ENCODE results near the gene LAT.
"Not testable (repeated sequence)": the region's sequence is repeated elsewhere in the genome, so short reads cannot be mapped to it uniquely, and the experiment has no call there.

The LAT gene, protein sequence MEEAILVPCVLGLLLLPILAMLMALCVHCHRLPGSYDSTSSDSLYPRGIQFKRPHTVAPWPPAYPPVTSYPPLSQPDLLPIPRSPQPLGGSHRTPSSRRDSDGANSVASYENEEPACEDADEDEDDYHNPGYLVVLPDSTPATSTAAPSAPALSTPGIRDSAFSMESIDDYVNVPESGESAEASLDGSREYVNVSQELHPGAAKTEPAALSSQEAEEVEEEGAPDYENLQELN

DNA sequence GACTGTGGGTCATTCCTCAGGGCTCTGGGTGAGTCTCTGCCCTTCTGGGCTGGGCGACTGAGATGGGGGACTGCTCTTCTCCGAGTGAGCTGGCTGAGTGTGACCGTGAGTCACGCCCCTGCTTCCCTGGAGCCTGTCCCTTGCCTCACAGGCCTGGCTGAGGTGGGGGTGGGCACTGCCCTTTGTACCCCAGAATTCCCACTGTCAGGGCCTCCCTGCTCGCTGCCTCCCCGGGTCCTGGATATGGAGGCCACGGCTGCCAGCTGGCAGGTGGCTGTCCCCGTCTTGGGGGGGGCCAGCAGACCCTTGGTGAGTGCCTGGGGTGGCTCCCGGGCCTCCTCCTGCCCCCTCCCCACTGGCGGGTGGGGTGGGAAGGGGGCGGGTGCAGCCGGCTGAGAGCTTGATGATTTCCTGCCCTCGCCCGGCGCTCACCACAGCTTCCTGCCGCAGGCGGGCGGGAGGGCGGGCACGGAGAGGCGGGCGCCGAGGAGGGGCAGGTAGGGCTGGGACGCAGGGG is at the start of gene LAT:
Gene LAT (plus strand): TSS at position 434 of the 517 bp plus-strand sequence. CDS start 366 bp downstream, outside the sequence.
- DNase-seq: no peak

DNA sequence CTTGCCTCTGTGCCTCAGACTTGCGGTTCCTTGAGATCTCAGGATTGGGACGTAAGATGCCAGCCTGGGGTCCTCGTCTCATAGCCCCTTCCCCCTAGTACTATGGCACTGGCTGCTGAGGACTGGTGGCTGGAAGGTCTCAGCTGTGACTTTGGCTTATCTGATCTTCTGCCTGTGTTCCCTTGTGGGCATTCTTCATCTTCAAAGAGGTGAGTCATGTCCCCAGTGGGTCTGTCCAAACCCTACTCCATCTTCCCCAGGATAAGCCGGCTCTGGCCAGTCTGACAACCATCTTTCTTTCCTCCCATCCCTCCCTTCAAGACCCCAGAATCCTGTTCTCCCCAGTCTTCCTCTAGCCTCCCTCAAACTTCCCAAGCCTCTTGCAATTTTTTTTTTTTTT is 49.5 kb upstream of the LAT start:
- DNase-seq: no peak

DNA sequence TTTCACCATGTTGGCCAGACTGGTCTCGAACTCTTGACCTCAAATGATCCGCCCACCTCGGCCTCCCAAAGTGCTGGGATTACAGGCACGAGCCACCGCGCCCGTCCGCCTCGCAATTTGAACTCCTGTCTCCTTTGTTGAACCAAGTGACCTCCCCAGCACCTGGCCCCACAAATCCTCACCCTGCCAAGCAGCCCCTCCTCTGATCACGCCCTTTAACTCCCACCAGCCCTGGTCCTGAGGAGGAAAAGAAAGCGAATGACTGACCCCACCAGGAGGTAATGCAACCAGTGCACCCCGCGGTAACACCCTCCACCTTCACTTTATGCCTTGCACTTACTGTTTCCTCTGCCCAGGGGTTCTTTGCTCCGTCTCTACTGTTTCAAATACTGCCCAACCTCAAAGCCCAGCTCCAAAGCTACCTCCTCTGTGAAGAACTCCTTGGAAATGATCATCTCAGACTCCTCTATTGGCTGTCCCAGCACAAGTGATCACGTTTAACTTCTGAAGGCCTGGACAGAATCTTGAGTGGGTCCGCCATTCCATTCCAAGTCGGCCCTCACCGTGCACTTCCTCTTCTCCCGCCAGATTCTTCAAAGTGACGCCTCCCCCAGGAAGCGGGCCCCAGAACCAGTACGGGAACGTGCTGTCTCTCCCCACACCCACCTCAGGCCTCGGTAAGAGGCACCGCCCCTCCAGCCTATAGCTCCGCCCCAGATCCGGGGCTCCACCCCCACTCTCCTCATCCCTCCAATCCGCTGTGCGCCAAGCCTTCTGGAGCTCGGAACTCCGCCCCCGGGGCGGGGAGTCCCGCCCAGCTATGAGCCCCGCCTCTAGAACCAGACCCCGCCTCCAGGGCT is 48.7 kb upstream of the LAT start:
- DNase-seq: peak in 11 of 14 donors; percentile 4 to 67 (median 25)

DNA sequence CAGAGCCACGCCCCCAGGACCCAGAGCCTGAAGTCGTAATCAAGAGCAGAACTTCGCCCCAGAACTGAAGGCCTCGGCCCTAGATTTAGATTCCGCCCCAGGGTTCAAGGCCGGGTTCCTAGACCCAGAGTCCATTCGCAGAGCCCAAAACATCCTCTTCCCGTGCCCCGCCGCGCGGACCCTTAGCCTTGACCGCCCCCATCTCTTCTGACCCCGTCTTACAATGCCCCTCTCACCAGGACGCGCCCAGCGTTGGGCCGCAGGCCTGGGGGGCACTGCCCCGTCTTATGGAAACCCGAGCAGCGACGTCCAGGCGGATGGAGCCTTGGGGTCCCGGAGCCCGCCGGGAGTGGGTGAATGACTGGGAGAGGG is 48.1 kb upstream of the LAT start:
- DNase-seq: no peak

DNA sequence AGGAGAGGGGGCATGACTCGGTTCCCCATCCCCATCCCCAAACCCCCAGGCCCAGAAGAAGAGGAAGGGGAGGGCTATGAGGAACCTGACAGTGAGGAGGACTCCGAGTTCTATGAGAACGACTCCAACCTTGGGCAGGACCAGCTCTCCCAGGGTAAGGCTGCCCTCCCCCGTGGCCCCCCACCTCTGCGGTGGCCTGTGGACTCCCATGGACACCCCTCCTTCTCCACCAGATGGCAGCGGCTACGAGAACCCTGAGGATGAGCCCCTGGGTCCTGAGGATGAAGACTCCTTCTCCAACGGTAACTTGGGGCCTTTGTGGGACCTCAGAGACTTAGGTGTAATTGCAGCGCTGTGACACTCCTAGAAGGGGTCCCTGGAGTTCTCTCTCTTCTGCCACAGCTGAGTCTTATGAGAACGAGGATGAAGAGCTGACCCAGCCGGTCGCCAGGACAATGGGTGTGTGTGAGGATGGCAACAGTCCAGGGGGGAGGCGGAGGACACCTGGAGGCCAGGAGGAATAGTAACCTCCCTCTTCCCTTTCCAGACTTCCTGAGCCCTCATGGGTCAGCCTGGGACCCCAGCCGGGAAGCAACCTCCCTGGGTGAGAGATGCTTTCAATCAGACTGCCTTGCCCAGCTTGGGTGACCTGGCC is 47.5 kb upstream of the LAT start:
- DNase-seq: no peak

DNA sequence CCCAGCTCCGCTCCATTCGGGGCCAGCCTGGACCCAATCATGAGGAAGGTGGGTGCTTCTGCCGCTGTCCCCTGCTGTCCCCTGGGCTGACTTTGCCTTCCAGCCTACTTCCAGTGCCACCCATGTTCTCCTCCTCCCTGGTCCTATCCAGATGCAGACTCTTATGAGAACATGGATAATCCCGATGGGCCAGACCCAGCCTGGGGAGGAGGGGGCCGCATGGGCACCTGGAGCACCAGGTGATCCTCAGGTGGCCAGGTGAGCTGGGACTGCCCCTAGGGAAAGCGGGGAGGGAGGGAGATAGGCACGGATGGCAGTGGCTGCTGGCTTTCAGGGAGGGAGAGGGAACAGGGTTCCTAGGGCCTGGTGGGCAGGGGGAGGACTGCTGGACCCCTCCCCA is 46.1 kb upstream of the LAT start:
- no peak for DNase-seq

DNA sequence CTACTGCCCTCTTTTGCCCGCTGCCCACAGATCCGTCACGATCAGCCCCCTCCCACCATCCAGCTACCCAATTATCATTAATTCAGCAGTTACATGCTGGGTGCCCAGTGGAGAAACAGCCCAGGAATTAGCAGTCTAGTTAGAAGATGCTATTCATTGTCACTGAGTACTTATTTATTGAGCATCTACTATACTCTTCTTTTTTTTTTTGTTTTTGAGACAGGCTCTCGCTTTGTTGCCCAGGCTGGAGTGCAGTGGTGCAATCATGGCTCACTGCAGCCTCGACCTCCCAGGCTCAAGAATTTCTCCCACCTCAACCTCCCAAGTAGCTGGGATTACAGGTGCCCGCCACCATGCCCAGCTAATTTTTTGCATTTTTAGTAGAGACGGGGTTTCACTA is 45.0 kb upstream of the LAT start:
- DNase-seq: not testable (repeated sequence)

DNA sequence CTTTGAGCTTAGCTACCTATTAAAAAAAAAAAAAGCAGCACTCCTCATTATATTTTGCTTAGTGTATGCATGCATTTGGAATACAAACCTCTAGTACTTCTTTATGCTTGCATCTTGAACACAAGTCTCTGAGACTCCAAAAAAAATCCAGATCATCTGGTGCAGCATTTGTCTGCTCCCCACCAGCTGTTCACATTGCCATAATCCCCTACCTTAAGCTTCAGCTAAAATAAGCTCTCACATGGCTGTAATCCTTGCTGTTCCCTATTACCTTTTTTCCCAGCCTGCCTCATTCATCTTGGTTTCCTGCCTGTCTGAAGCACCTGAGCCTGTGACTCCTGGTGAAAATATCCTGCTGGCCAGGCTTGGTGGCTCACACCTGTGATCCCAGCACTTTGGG is 41.6 kb upstream of the LAT start:
- no peak for DNase-seq

DNA sequence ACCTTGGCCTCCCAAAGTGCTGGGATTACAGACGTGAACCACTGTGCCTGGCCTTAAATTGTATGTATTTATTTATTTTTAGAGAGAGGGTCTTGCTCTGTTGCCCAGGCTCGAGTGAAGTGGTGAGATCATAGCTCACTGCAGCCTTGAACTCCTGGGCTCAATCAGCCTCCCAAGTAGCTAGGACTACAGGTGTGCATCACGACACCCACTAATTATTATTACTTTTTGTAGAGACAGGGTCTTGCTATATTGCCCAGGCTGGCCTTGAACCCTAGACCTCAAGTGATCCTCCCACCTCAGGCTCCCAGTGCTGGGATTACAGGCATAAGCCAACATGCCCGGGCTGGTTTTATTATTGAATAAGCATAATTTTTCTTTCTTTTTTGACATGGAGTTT is 38.2 kb upstream of the LAT start:
- no peak for DNase-seq

DNA sequence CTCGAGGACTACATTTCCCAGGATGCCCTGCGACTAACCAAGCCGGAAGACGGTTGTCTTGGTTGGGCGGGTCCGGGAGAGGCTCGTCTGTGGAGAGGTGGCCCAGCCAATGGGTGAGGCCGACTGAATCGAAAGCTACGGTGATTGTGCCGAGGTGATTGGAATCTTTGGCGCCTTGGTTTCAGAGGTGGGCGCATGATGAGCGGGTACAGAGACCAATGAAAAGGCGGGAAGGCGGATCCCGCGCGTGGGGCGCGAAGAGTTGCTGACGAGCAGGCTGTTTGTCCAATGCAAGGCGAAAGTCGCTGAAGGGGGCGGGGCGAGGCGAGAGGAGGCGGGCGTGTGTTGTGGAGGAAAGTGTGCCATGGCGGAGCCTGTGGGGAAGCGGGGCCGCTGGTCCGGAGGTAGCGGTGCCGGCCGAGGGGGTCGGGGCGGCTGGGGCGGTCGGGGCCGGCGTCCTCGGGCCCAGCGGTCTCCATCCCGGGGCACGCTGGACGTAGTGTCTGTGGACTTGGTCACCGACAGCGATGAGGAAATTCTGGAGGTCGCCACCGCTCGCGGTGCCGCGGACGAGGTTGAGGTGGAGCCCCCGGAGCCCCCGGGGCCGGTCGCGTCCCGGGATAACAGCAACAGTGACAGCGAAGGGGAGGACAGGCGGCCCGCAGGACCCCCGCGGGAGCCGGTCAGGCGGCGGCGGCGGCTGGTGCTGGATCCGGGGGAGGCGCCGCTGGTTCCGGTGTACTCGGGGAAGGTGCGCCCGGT is 34.0 kb upstream of the LAT start, which contains the start of gene NFATC2IP:
Gene NFATC2IP (plus strand): TSS at position 290 of the 762 bp plus-strand sequence. CDS start 75 bp downstream, at position 365.
- peak; percentile 95 to 100 (median 99) for DNase-seq

DNA sequence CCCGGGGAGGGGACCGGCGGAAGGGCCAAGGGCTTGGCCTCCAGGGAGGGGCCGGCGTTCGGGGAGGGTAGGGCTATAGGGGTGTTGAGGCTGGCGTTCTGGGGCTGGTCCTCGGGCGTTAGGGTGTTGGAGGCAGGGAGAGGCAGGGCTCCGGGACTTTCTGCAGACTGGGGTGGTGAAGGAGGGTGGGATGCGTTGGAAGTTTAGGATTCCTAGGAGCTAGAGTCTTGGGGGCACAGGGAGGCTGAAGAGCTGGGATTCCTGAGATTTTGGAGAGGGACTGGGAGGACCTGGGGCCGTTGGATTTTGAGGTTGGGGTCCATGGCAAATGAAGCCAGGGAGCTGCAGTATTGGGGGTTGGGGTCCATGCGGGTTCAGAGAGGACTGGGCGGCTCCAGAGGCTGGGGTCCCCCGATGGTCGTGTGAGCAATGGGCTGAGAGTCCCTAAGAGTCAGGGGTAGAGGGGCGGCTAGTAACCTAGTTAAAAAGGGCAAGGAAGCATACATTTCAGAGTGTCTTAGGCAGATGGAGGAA is 33.4 kb upstream of the LAT start:
- DNase-seq: peak in 2 of 14 donors; percentile 35 to 45

DNA sequence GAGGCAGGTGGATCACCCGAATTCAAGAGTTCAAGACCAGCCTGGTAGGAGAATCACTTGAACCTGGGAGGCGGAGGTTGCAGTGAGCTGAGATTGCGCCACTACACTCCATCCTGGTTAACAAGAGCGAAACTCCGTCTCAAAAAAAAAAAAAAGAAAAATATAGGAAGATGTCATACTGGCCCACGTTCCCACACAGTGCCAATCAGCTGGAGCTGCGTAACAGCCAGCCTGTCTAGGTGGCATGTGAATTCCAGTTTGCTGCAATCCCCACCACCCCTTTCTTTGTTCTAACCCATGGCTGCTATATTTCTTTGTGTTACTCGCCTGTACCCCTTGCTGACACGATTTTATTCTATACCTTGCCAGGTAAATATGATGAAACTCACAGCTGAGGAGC is 26.6 kb upstream of the LAT start:
- no peak for DNase-seq

DNA sequence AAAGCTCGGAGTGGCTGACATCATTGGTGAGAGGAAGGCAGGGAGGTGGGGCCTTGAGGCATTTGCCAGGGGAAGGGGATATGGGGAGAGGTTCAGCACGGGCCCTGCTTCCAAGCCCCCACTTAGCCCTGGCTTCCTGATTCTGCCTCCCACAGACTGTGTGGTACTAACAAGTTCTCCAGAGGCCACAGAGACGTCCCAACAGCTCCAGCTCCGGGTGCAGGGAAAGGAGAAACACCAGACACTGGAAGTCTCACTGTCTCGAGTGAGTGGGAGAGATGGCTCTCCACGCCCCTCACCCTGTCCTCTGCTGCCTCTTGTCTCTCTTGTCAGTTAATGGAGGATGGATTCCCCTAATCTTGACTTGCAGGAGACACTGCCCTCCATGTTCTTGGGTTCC is 26.0 kb upstream of the LAT start:
- no peak for DNase-seq

DNA sequence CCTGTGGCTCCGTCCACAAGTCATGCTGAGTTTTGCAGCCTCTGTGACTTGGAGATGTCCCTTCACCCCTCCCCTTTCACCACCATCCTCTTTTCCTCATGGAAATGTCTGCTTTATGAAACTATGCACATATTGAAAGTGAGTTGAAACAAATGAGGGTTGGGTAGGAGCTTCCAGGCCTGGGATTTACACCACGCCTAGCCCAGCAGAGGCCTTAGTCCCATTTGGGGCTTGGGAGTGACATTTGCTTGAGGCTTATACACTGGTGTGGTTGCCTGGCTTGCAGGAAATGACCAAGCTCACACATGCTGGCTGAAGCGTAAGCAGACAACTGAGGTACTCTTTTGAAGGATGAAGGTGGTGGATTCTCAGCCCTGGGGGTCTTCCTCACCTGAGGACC is 20.8 kb upstream of the LAT start:
- no peak for DNase-seq

DNA sequence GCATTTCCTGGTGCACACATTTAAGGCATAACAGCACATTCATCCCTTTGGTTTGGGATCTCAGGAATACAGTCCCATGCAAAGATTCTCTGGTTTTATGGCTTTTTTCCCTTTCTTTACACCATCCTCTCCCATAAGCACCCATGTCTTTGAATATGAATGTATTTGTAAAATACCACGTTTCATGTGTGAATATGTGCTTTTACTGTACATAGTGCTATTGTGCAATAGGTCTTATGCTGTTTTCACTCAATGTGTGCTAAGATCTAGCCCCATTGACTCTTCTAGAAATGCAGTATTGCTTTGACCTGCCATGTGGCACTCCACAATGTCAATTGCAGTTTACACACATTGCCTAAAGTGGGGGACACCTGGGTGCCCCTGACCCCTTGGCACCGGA is 20.4 kb upstream of the LAT start:
- DNase-seq: no peak

DNA sequence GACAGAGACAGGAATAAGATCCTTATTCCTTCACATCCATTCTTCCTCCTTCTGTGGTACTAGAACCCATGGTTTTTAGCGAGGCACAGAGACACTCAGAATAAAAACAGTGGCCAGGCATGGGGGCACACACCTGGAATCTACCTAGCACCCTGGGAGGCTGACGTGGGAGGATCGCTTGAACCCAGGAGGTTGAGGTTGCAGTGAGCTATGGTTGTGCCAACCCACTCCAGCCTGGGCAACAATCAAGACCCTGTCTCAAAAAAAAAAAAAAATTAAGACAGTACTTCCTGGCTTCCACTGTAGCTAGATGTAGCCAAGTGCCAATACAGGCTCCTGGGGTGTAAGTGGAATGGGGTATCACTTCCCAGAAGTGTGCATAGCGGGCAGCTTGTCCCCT is 17.7 kb upstream of the LAT start:
- DNase-seq: no peak

DNA sequence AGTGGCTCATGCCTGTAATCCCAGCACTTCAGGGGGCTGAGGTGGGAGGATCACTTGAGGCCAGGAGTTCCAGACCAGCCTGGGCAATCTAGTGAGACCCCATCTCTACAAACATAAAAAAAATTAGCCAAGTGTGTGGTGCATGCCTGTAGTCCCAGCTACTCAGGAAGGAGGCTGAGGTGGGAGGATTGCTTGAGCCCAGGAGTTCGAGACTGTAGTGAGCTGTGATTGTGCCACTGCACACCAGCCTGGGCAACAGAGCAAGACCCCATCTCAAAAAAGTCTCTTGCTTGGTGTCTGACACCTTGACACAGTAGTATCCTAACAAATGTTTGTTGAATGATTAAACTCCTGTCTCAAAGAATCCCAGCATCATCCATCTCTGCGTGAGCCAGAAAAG is 15.2 kb upstream of the LAT start:
- DNase-seq: not testable (repeated sequence)

DNA sequence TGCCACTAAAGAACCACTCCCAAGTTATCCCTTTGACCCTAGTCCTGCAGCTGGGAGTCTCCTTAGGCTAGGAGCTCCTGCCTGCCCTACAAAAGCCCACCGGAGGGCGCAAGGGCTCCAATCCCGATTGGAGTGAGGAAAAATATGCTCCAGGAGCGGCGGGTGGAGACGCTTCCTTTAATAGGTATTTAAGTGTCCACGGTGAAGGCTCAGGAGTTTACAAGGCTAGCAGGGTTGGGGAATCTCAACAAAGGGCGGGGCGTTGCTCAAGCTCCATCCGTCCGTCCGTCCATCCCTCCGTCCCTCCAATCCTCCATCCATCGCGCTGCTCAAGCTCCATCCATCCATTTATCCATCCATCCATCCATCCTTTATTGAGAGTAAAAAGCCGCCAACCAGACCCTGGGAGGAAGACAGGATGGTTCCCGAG is 10.8 kb upstream of the LAT start:
- DNase-seq: peak in 10 of 14 donors; percentile 37 to 74 (median 54)

DNA sequence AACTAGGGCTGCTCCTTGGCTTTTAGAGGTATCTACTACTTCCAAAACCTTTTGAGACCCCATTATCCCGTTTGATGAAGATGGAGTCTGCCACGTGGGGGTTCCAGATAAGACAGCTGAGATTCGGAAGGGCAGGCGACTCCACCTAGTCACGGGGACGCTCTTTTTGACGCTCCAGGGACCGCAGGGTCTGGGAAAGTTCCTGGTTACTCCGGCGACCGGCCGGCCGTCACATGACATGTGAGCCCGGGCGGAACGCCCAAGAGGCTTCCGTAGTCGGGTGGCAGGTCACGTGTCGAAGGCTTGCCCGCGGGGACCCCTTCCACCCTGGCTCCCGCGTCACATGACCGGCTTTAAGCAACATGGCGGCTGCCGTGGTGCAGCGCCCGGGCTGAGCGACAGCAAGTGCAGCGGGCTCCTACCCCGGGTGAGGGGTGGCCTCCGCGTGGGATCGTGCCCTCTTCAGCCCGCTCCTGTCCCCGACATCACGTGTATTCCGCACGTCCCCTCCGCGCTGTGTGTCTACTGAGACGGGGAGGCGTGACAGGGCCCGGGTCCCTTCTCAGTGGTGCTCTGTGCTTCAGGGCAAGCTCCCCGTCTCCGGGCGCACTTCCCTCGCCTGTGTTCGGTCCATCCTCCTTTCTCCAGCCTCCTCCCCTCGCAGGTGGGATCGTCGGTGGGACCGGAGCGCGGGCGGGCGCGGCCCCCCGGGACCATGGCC is 10.3 kb upstream of the LAT start, which contains the start of gene SPNS1:
Gene SPNS1 (plus strand): TSS at position 342 of the 721 bp plus-strand sequence. CDS start 374 bp downstream, at position 716.
- peak; percentile 92 to 98 (median 96) for DNase-seq

DNA sequence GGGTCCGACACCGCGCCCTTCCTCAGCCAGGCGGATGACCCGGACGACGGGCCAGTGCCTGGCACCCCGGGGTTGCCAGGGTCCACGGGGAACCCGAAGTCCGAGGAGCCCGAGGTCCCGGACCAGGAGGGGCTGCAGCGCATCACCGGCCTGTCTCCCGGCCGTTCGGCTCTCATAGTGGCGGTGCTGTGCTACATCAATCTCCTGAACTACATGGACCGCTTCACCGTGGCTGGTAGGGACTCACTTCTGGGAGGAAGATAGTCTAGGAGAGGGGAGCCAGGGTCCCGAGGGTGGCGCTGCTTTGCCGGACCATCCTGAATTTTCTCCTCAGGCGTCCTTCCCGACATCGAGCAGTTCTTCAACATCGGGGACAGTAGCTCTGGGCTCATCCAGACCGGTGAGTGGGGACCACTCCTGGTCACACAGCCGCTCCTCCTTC is 9.7 kb upstream of the LAT start:
- no peak for DNase-seq

Data from C1 segment of cervical spinal cord (tissue), 14 donors.